ENCODE data around the gene BANP. TPM values are rescaled to one million over a fixed set of nuclear protein-coding genes. Genes with fewer than 3 reads are reported as not detected.

BANP gene
- total and polyA plus RNA-seq, 2 donors (not counting 1 experiment from before 2014, with no cell fraction given): 9.3 to 31.0 TPM

DNA sequence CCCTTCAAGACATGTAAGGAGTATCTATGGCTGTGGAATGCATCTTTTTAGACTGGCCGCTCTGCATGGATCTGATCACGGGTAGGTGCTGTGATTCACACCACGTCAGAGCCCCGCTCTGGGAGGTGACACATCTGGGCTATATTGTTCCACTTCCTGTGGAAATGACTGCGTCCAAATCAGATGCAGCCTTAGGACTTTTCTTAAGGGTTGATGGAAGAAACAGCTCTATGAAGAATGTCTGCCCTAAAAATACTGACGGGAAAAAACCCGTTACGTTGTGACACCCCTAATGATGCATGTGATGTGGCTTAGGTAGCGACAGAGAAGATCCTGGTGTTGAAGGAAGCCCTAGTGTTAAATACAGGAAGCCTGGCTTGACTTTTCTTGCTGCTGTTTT lies 12.2 kb downstream of the BANP start:
- H3K4me2 ChIP-seq (ENCODE audit: extremely low read depth, insufficient read depth, low read length): no peak overlapping the region
- no peak overlapping the region for H3K4me3 ChIP-seq (replicated peaks in 1 of 4; ENCODE audit: control extremely low read depth in 1 of 4, insufficient read depth in 1 of 4, low read depth in 3 of 4, low read length in 4 of 4)
- no peak overlapping the region for H2AFZ ChIP-seq (ENCODE audit: low read length)
- H3K36me3 ChIP-seq (ENCODE audit: control insufficient read depth, insufficient read depth, low read length): no peaks in the 10 kb centered on the region
- H3K27me3 ChIP-seq (ENCODE audit: control insufficient read depth, insufficient read depth, low read length): no peaks in the 10 kb centered on the region
- peaks cover 43% of the 10 kb centered on the region for H3K79me2 ChIP-seq (ENCODE audit: control insufficient read depth, insufficient read depth, low read length)
- H3K27ac ChIP-seq (ENCODE audit: insufficient read depth, low read length): no peak overlapping the region
- DNase-seq (ENCODE audit: low read depth in 2 of 2): peak; percentile 56 to 94
- H3K9me3 ChIP-seq (ENCODE audit: control insufficient read depth, insufficient read depth, low read depth, low read length): no peaks in the 10 kb centered on the region
- TF ChIP-seq EZH2 (IDR thresholded peaks at IDR 0.05; ENCODE audit: low read length, missing control alignments): no peak
- TF ChIP-seq, protein P1, sequence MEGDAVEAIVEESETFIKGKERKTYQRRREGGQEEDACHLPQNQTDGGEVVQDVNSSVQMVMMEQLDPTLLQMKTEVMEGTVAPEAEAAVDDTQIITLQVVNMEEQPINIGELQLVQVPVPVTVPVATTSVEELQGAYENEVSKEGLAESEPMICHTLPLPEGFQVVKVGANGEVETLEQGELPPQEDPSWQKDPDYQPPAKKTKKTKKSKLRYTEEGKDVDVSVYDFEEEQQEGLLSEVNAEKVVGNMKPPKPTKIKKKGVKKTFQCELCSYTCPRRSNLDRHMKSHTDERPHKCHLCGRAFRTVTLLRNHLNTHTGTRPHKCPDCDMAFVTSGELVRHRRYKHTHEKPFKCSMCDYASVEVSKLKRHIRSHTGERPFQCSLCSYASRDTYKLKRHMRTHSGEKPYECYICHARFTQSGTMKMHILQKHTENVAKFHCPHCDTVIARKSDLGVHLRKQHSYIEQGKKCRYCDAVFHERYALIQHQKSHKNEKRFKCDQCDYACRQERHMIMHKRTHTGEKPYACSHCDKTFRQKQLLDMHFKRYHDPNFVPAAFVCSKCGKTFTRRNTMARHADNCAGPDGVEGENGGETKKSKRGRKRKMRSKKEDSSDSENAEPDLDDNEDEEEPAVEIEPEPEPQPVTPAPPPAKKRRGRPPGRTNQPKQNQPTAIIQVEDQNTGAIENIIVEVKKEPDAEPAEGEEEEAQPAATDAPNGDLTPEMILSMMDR (conservative IDR thresholded peaks at IDR 0.05 in 1 of 2, IDR thresholded peaks at IDR 0.05 in 1 of 2; ENCODE audit: low read depth in 1 of 2, low read length in 2 of 2): no peak
- no peaks in the 10 kb centered on the region for H4K20me1 ChIP-seq (ENCODE audit: control insufficient read depth, extremely low read depth, insufficient read depth, low read length)
- H3K4me1 ChIP-seq (ENCODE audit: control insufficient read depth, extremely low read depth, insufficient read depth, low read length): peaks cover 8% of the 10 kb centered on the region
- no peak overlapping the region for H3K9ac ChIP-seq (ENCODE audit: insufficient read depth, low read length)

DNA sequence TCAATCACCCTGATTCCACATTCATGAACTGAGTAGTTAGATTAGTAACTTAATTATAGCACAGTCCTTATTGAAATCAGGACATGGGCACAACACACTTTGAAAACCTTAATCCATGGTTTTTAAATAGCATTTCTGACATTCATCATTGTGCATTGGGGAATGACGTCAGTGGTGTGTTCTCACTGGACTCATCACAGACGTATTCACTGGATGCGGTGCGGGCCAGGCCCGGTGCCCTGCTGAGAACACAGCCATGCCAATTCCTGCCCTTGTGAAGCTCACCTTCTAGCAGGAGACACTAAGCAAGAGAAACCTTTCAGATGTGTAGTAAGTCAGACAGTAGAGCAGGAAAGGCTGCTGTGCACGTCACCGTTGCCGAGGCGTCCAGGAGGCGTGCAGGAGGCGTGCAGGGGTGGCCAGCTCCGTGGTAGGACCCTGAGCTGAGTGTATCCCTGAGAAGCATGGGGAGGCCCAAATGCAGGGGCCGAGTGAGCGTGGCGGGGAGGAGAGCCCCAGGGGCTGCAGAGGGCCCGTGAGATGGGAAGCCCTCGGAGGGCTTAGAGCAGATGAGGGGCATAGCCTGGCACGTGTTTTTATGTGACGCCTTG lies 12.9 kb downstream of the BANP start:
- Histone ChIP-seq H3K4me2 (ENCODE audit: extremely low read depth, insufficient read depth, low read length) (no peak overlapping the region), H3K79me2 (ENCODE audit: control insufficient read depth, insufficient read depth, low read length) (peaks cover 43% of the 10 kb centered on the region), H3K36me3 (ENCODE audit: control insufficient read depth, insufficient read depth, low read length) (no peaks in the 10 kb centered on the region), H2AFZ (ENCODE audit: low read length) (no peak overlapping the region), H3K27me3 (ENCODE audit: control insufficient read depth, insufficient read depth, low read length) (no peaks in the 10 kb centered on the region), H3K9me3 (ENCODE audit: control insufficient read depth, insufficient read depth, low read depth, low read length) (no peaks in the 10 kb centered on the region), H3K4me1 (ENCODE audit: control insufficient read depth, extremely low read depth, insufficient read depth, low read length) (peaks cover 10% of the 10 kb centered on the region), H3K27ac (ENCODE audit: insufficient read depth, low read length) (no peak overlapping the region), H4K20me1 (ENCODE audit: control insufficient read depth, extremely low read depth, insufficient read depth, low read length) (no peaks in the 10 kb centered on the region), H3K4me3 (replicated peaks in 1 of 4; ENCODE audit: control extremely low read depth in 1 of 4, insufficient read depth in 1 of 4, low read depth in 3 of 4, low read length in 4 of 4) (no peak overlapping the region), H3K9ac (ENCODE audit: insufficient read depth, low read length) (no peak overlapping the region)
- DNase-seq (ENCODE audit: low read depth in 2 of 2): peak in 1 of 2 donors; percentile 66
- TF ChIP-seq, protein P1 (conservative IDR thresholded peaks at IDR 0.05 in 1 of 2, IDR thresholded peaks at IDR 0.05 in 1 of 2; ENCODE audit: low read depth in 1 of 2, low read length in 2 of 2): no peak
- no peak for TF ChIP-seq EZH2 (IDR thresholded peaks at IDR 0.05; ENCODE audit: low read length, missing control alignments)

DNA sequence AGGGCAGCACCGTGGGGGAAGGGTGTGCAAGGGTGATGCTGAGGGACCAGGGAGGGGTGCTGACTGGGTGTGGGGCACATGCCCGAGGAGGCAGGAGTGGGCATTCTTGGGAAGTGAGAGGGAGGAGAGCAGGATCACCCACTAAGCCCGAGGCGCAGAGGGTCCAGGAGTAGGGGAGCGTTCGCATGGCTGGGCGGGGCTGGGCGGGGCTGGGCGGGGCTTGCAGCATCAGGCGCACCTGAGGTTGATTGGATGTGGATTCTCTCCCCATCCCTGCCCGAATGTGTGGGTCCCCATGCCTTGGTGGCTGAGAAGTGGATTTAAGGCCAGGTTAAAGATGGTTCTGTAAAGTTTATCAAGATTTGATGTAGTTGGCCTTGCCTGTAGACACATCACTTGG lies 14.2 kb downstream of the BANP start:
- Histone ChIP-seq H3K4me3 (replicated peaks in 1 of 4; ENCODE audit: control extremely low read depth in 1 of 4, insufficient read depth in 1 of 4, low read depth in 3 of 4, low read length in 4 of 4) (no peak overlapping the region), H2AFZ (ENCODE audit: low read length) (no peak overlapping the region), H4K20me1 (ENCODE audit: control insufficient read depth, extremely low read depth, insufficient read depth, low read length) (no peaks in the 10 kb centered on the region), H3K4me2 (ENCODE audit: extremely low read depth, insufficient read depth, low read length) (no peak overlapping the region), H3K9ac (ENCODE audit: insufficient read depth, low read length) (no peak overlapping the region), H3K79me2 (ENCODE audit: control insufficient read depth, insufficient read depth, low read length) (peaks cover 33% of the 10 kb centered on the region), H3K27me3 (ENCODE audit: control insufficient read depth, insufficient read depth, low read length) (no peaks in the 10 kb centered on the region), H3K9me3 (ENCODE audit: control insufficient read depth, insufficient read depth, low read depth, low read length) (no peaks in the 10 kb centered on the region), H3K4me1 (ENCODE audit: control insufficient read depth, extremely low read depth, insufficient read depth, low read length) (peaks cover 10% of the 10 kb centered on the region), H3K27ac (ENCODE audit: insufficient read depth, low read length) (no peak overlapping the region), H3K36me3 (ENCODE audit: control insufficient read depth, insufficient read depth, low read length) (no peaks in the 10 kb centered on the region)
- no peak for DNase-seq (ENCODE audit: low read depth in 2 of 2)
- no peak for TF ChIP-seq EZH2 (IDR thresholded peaks at IDR 0.05; ENCODE audit: low read length, missing control alignments)
- TF ChIP-seq, protein P1 (conservative IDR thresholded peaks at IDR 0.05 in 1 of 2, IDR thresholded peaks at IDR 0.05 in 1 of 2; ENCODE audit: low read depth in 1 of 2, low read length in 2 of 2): no peak

Data from fibroblast of lung (primary cell).